Measurements from ENCODE around the gene FBXW7. TPM values are rescaled to one million over a fixed set of nuclear protein-coding genes. Genes with fewer than 3 reads are reported as not detected.

The FBXW7 gene
- total RNA-seq, 1 experiment from 2014 or later, result 23.0 TPM

GRCh38 chr4:152451496-152451895 is 84.4 kb downstream of the FBXW7 start:
- POLR2A ChIA-PET, result no interaction called here

GRCh38 chr4:152448854-152449253 is 87.0 kb downstream of the FBXW7 start:
- H3K27me3 Mint-ChIP-seq (ENCODE audit: low read depth), result no peaks in the 10 kb centered on the region
- ChIA-PET POLR2A (interaction anchor here (1.1 kb wide), 1 partner anchor 142 kb away, joined by 3 read pairs; no protein-coding TSS in a partner anchor), CTCF (interaction anchor here (1.8 kb wide), 1 partner anchor 12 kb away, joined by 6 read pairs; no protein-coding TSS in a partner anchor)
- no peak for TF ChIP-seq TEAD4 (CRISPR knock-in tag; IDR thresholded peaks at IDR 0.05)
- H3K4me3 Mint-ChIP-seq, result no peak overlapping the region
- H3K36me3 Mint-ChIP-seq, result no peaks in the 10 kb centered on the region
- DNase-seq (ENCODE audit: low spot score), result no peak
- H3K27ac Mint-ChIP-seq, result no peak overlapping the region
- peaks cover 10% of the 10 kb centered on the region for H3K4me1 Mint-ChIP-seq
- no peak for ATAC-seq
- H3K9me3 Mint-ChIP-seq, result no peaks in the 10 kb centered on the region

More at GRCh38 chr4:152451496-152451895, 84.4 kb downstream of the FBXW7 start:
- peak; percentile 55 for ATAC-seq
- TF ChIP-seq GRHL2 (CRISPR knock-in tag; IDR thresholded peaks at IDR 0.05; ENCODE audit: insufficient replicate concordance, severe bottlenecking) (no peak), ZNF121 (CRISPR knock-in tag; IDR thresholded peaks at IDR 0.05) (0 out of 2 replicates have a peak, but pooled peaks have one; percentile 17), ZNF425 (CRISPR knock-in tag; conservative IDR thresholded peaks at IDR 0.05) (no peak), ETV6 (CRISPR knock-in tag; IDR thresholded peaks at IDR 0.05) (no peak), NR3C1 (CRISPR knock-in tag; conservative IDR thresholded peaks at IDR 0.05; ENCODE audit: low read depth) (no peak)
- peaks cover 18% of the 10 kb centered on the region for H3K4me1 Mint-ChIP-seq
- H3K27ac Mint-ChIP-seq, result no peak overlapping the region
- no peaks in the 10 kb centered on the region for H3K9me3 Mint-ChIP-seq
- no peaks in the 10 kb centered on the region for H3K27me3 Mint-ChIP-seq (ENCODE audit: low read depth)
- CTCF ChIA-PET, result interaction anchor here (1.0 to 1.4 kb wide), 2 partner anchors 15 to 50 kb away, joined by 3 to 4 read pairs; no protein-coding TSS in a partner anchor
- H3K36me3 Mint-ChIP-seq, result no peaks in the 10 kb centered on the region
- DNase-seq (ENCODE audit: low spot score), result no peak
- no peak overlapping the region for H3K4me3 Mint-ChIP-seq

GRCh38 chr4:152448038-152448707 is 87.7 kb downstream of the FBXW7 start:
- H3K36me3 Mint-ChIP-seq, result no peaks in the 10 kb centered on the region
- H3K27me3 Mint-ChIP-seq (ENCODE audit: low read depth), result no peaks in the 10 kb centered on the region
- DNase-seq (ENCODE audit: low spot score), result no peak
- ChIA-PET CTCF (interaction anchor here (1.4 to 1.8 kb wide), 2 partner anchors 12 to 53 kb away, joined by 3 to 6 read pairs; no protein-coding TSS in a partner anchor), POLR2A (interaction anchor here (1.1 kb wide), 1 partner anchor 143 kb away, joined by 3 read pairs; no protein-coding TSS in a partner anchor)
- no peak overlapping the region for H3K27ac Mint-ChIP-seq
- no peak overlapping the region for H3K4me3 Mint-ChIP-seq
- TF ChIP-seq KAT7 (CRISPR knock-in tag; IDR thresholded peaks at IDR 0.05; ENCODE audit: borderline replicate concordance) (no peak), ZBTB43 (CRISPR knock-in tag; IDR thresholded peaks at IDR 0.05) (no peak)
- no peak for ATAC-seq
- no peaks in the 10 kb centered on the region for H3K9me3 Mint-ChIP-seq
- H3K4me1 Mint-ChIP-seq, result peaks cover 7% of the 10 kb centered on the region

- Mint-ChIP-seq H3K9me3 (peaks cover 4% of the 10 kb centered on the region; the same call in 1 of the 2 replicates), H3K27ac (no peak overlapping the region)
These were observed 92.0 kb downstream of the FBXW7 start for GRCh38 chr4:152443859-152444258.

More at GRCh38 chr4:152443859-152444258, 92.0 kb downstream of the FBXW7 start:
- Mint-ChIP-seq H3K4me1 (peaks cover 10% of the 10 kb centered on the region), H3K36me3 (no peaks in the 10 kb centered on the region), H3K27me3 (ENCODE audit: low read depth) (no peaks in the 10 kb centered on the region), H3K4me3 (no peak overlapping the region)
- DNase-seq (ENCODE audit: low spot score), result no peak
- ChIA-PET POLR2A (no interaction called here), CTCF (interaction anchor here (1.0 kb wide), 1 partner anchor 11 kb away, joined by 4 read pairs; no protein-coding TSS in a partner anchor)
- ATAC-seq, result no peak
- TF ChIP-seq MYBL2 (CRISPR knock-in tag; IDR thresholded peaks at IDR 0.05) (no peak), TEAD4 (CRISPR knock-in tag; IDR thresholded peaks at IDR 0.05) (no peak), ATF1 (CRISPR knock-in tag; IDR thresholded peaks at IDR 0.05) (no peak), GTF2I (CRISPR knock-in tag; conservative IDR thresholded peaks at IDR 0.05) (no peak), USF2 (CRISPR knock-in tag; IDR thresholded peaks at IDR 0.05) (no peak), FOXJ3 (CRISPR knock-in tag; IDR thresholded peaks at IDR 0.05; ENCODE audit: borderline replicate concordance) (no peak), NR1H2 (CRISPR knock-in tag; IDR thresholded peaks at IDR 0.05) (no peak), ZNF512 (CRISPR knock-in tag; IDR thresholded peaks at IDR 0.05; ENCODE audit: borderline replicate concordance) (no peak), RELA (CRISPR knock-in tag; IDR thresholded peaks at IDR 0.05; ENCODE audit: borderline replicate concordance) (no peak), EMX1 (CRISPR knock-in tag; IDR thresholded peaks at IDR 0.05) (no peak), KAT7 (CRISPR knock-in tag; IDR thresholded peaks at IDR 0.05; ENCODE audit: borderline replicate concordance) (no peak), CBFB (CRISPR knock-in tag; IDR thresholded peaks at IDR 0.05; ENCODE audit: low read depth) (no peak)

Measured in WTC11 (cell line).